SK-N-SH treated with all-trans-retinoic acid at 6 μM for 48 hours (cell line): ENCODE results near the gene DMD.

Source experiments
- ARNTL ChIP-seq: fragments of 450-650 bp; formaldehyde crosslinking; IDR thresholded peaks from 2 replicates; pipeline ENCODE4 v1.5.0; 2020; ENCODE audit warnings: low read depth, mild to moderate bottlenecking, moderate library complexity, borderline replicate concordance
- BACH2 ChIP-seq: fragments of 250-450 bp; sonication (Bioruptor Pico); IDR thresholded peaks from 2 replicates; pipeline ENCODE4 v1.9.0; 2021; ENCODE audit warnings: mild to moderate bottlenecking, borderline replicate concordance
- CREB5 ChIP-seq: fragments of 250-450 bp; sonication (Bioruptor Pico); IDR thresholded peaks from 2 replicates; pipeline ENCODE4 v1.5.1; 2020; ENCODE audit warnings: low read depth, mild to moderate bottlenecking, moderate library complexity
- PATZ1 ChIP-seq: fragments of 250-450 bp; sonication (Bioruptor Pico); IDR thresholded peaks from 2 replicates; pipeline ENCODE4 v1.8.0; 2020; ENCODE audit warnings: mild to moderate bottlenecking, moderate library complexity, borderline replicate concordance
- PPARA ChIP-seq: fragments of 250-450 bp; sonication (Bioruptor Pico); IDR thresholded peaks from 2 replicates; pipeline ENCODE4 v1.5.0; 2020; ENCODE audit warnings: mild to moderate bottlenecking, borderline replicate concordance
- RARB ChIP-seq: fragments of 250-450 bp; sonication (Bioruptor Pico); IDR thresholded peaks from 2 replicates; pipeline ENCODE4 v1.8.0; 2021; ENCODE audit warnings: mild to moderate bottlenecking, moderate library complexity
- SNAI2 ChIP-seq: fragments of 250-450 bp; sonication (Bioruptor Pico); IDR thresholded peaks from 2 replicates; pipeline ENCODE4 v1.5.0; 2020; ENCODE audit warnings: mild to moderate bottlenecking, moderate library complexity
- TCF4 ChIP-seq: fragments of 250-450 bp; sonication (Bioruptor Pico); IDR thresholded peaks from 2 replicates; pipeline ENCODE4 v1.8.0; 2021; ENCODE audit warnings: mild to moderate bottlenecking, moderate library complexity, borderline replicate concordance
- TSHZ2 ChIP-seq: fragments of 250-450 bp; sonication (Bioruptor Pico); IDR thresholded peaks from 2 replicates; pipeline ENCODE4 v1.5.0; 2020; ENCODE audit warnings: mild to moderate bottlenecking, moderate library complexity
- ZFP30 ChIP-seq: fragments of 450-650 bp; formaldehyde crosslinking; IDR thresholded peaks from 2 replicates; pipeline ENCODE4 v1.5.0; 2022; ENCODE audit warnings: mild to moderate bottlenecking, moderate library complexity
- ZNF70 ChIP-seq: fragments of 450-650 bp; formaldehyde crosslinking; IDR thresholded peaks from 2 replicates; pipeline ENCODE4 v1.5.0; 2020; ENCODE audit warnings: mild to moderate bottlenecking, moderate library complexity
- TF ChIP-seq, protein P1 (sequence below): fragments of 250-450 bp; sonication (Bioruptor Pico); IDR thresholded peaks from 2 replicates; pipeline ENCODE4 v1.8.0; 2021; ENCODE audit warnings: low read depth, mild to moderate bottlenecking, moderate library complexity, borderline replicate concordance

- TF ChIP-seq, protein P1, sequence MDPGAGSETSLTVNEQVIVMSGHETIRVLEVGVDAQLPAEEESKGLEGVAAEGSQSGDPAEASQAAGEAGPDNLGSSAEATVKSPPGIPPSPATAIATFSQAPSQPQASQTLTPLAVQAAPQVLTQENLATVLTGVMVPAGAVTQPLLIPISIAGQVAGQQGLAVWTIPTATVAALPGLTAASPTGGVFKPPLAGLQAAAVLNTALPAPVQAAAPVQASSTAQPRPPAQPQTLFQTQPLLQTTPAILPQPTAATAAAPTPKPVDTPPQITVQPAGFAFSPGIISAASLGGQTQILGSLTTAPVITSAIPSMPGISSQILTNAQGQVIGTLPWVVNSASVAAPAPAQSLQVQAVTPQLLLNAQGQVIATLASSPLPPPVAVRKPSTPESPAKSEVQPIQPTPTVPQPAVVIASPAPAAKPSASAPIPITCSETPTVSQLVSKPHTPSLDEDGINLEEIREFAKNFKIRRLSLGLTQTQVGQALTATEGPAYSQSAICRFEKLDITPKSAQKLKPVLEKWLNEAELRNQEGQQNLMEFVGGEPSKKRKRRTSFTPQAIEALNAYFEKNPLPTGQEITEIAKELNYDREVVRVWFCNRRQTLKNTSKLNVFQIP (CRISPR knock-in tag), result no peak
- TF ChIP-seq PATZ1 (no peak), ARNTL (CRISPR knock-in tag) (no peak), ZFP30 (CRISPR knock-in tag) (peak; percentile 58), CREB5 (no peak), PPARA (CRISPR knock-in tag) (no peak), TSHZ2 (CRISPR knock-in tag) (no peak), SNAI2 (CRISPR knock-in tag) (no peak), TCF4 (CRISPR knock-in tag) (no peak), BACH2 (no peak), RARB (CRISPR knock-in tag) (no peak), ZNF70 (no peak)
Measured at GRCh38 chrX:32673193-32673592, 538.2 kb downstream of the DMD start.
